Right ventricle myocardium inferior (tissue), 1 donor: Measurements from ENCODE around the gene BBS9. TPM values are rescaled to one million over a fixed set of nuclear protein-coding genes. Genes with fewer than 3 reads are reported as not detected.

Source experiments
- ATAC-seq: fragments of 200-7000 bp; cut with Tn5 transposase; one replicate; pipeline ENCODE4 v1.9.1; 2020; ENCODE audit warnings: mild to moderate bottlenecking, moderate library complexity
- DNase-seq: peaks from one replicate; pipeline ENCODE4 v3.0.0; 2021; ENCODE audit errors: missing footprints
- intact Hi-C: fragments of 100-400 bp; cut with DNase I; formaldehyde crosslinking; loops from one replicate; pipeline ENCODE4 v1.11.0; 2022
- total RNA-seq: library from RNA; stranded (reverse); fragmentation: NEBNext Ultra II Directional; extraction: Animal tissue kit (Norgen Biotek cat#: 25700); gene quantifications from one replicate; pipeline ENCODE4 v1.2.1, GENCODE V29; 2021
- donor health status: DM: no; HTN: yes; CAD: no; lungs with severe emphysema.

BBS9 gene
- total RNA-seq, 1 donor from 2014 or later, result 10.2 TPM

DNA sequence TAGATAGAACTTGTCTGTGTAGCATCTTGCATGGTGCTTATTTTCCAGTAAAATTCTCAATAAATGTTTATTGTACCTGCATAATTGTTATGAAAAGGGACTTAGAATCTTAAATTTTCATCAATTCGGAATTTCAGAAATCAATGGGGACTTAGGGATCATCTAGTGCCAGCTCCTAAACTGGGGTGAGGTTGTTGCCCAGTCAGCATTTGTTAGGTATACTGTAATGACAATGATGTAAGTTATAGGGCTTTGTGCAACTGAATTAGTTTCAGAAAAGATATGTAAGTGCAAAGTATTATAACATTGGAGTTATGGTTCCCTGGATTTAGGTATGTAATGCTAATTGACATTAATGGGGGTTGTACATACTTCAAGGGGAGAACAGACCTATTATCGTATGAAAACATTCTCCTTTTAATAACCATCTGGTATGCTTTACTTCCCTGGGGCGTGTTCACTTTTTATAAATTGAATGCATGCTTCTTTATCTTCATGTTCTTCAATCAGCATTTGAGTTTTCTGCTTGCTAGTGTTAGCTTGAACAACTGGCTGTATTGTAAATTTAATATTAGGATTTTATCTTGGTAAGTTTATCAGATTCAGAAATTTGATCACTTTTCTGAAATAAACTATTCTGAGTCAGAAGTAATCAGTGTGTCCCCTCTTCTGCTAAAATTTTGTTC is 270.3 kb downstream of the BBS9 start:
- intact Hi-C loops, result no loop called here
- no peak for ATAC-seq
- DNase-seq, result no peak

DNA sequence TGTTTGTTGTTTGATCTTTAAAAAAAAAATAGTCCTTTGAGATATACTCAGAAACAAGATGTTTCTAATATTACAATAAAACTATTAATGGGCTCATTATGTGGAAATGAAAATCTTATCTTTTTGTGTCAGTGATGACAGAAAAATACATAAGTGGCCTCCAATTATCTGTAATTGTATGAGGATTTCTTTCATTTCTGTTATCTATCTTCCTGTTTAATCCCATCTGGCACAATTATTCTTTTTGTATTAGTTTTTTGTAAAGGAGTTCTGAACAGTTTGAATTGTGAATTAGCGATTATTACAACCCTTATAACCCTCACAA is 270.8 kb downstream of the BBS9 start:
- intact Hi-C loops, result no loop called here
- ATAC-seq (no peak), DNase-seq (no peak)

DNA sequence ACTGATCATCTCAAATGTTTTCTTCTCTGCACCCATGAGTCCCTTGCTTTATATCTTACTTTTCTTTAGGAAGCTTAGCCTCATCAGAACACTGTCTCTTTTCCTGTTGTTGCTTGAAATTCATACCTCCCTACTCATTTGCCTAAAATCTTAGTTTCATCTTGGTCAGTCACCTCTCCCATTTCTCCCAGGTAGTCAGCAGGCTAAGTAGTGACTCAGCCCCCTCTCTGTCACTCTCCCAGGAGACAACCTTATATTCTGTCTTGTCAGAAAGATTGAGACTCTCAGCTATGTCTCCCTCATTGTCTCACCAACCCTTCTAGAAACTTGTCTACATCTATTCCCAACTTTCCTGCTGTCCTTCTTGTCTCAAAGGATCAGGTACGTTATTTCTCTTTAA is 280.9 kb downstream of the BBS9 start:
- no peak for ATAC-seq
- intact Hi-C loops, result no loop called here
- DNase-seq, result no peak

DNA sequence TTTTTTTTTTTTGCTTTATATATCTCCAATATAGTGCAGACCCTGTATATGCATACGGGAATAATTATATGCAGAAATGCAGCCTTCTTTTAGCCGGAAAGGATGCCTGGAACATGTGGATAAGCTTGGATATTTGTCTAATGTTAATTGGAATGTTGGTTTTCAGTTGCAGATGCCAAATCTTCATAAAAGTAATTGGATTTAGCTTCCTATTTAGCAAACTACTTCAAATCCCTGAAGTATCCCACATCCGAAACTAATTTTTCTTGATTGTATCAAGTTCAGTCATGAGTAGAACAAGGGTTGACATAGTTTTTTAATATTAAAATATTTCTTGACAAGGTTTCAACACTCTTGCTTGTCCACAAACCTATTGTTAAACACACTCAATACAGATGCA is 281.7 kb downstream of the BBS9 start:
- no peak for ATAC-seq
- intact Hi-C loops, result no loop called here
- no peak for DNase-seq

DNA sequence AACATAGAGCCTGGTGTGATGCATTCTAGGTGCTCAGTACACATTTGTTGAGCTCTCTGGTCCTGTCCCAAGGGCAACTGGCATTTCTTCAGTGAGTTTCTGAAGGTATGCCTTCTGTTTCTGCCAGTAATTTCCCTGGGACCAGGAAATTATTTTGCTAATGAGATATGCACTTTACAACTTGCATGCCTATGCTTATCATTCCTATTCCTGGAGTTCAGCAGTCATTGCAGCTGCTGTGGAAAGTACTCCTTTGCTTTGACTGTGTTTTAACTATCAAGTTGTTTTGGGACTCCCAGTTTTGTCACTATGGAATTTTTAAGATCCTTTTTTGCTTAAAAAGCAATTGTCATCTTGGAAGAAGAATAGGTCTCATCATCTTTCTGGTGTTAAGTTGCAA is 283.0 kb downstream of the BBS9 start:
- DNase-seq (no peak), ATAC-seq (no peak)
- intact Hi-C loops, result no loop called here

DNA sequence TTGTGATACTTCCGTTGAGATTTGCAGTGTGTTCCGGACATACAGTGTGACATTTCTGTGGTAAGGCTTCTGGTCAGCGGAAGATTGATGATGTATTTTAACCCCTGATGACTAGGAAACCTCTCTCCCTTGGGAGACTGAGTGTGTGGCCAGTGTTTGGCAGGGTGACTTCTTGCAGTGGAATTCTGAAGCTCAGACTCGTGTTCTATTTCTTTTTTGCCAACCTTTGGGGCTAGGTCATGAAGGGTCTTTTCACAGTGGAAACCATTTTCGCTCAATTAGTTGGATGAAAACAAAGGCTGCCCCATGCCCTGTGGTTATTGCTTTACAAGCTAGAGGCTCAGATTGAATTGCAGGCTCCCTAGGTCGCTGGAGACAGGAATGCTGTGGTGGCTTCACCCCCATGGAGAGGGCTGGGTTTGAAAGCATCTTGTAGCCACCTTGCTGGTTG is 288.9 kb downstream of the BBS9 start:
- DNase-seq (no peak), ATAC-seq (no peak)
- intact Hi-C loops, result no loop called here

DNA sequence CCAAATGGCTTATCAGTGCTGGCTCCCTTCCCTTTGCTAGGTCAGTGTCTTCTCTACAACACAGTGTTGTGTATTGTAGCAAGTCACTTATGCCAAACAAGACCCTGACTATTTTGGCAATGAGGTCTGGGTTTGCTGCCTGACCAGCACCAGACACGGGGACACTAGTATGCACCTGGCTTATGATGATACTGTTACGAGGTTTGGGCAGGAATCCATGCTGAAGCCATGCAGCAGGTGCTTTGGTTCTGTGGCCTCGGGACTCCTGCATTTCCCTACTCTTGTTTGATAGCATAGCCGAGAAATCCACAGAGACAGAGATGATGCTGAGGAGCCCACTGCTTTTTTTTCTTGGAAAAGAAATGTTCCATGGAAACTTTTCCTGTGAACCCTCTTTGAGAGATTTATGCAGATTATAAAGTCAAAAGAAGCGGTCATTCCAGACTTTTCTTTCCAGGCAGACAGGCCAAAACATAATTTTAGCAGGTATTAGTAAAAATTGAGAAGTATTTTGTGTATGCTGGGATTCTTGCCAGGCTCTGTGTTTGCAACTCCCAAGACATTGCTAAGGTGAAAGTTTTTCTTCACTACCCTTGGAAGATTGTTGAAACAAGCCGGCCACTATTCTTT is 291.1 kb downstream of the BBS9 start:
- DNase-seq (no peak), ATAC-seq (no peak)
- intact Hi-C loops, result no loop called here

DNA sequence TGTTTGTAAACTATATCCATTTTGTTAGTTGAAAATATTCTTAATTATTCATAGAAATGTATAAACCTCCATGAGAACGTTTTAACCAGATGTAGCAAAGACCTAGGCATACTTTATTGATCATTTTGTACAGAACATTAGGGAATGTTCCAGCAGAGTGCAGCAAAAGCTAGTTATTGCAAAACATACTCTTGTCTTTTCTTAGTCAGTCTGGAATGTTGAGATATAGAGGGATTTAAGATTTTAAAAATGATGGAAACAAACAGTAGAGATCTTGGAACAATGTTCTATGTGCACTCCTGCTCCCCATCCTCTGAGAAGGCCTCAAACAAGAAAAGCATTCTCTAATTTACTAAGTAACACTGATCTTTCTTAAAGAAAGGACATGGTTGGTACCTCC is 292.1 kb downstream of the BBS9 start:
- ATAC-seq, result no peak
- no peak for DNase-seq
- intact Hi-C loops, result no loop called here

DNA sequence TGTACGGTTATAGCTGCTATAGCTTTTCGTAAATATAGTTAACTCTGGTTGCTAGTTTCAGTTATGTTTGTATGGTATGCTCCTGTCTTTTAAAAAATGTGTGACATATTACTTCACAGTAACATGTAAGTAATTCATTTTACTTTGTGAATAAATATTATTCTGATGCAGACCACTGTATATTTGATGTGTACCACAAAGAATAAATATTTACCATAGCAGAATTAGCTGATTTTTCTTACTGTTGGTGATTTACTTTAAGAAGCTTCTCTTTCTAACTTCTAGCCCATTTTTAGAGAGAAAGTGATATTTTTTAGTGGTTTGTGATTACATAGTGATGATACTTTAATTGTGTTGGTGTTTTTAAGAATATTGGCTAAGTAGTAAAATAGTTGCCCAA is 292.8 kb downstream of the BBS9 start:
- no peak for DNase-seq
- intact Hi-C loops, result no loop called here
- no peak for ATAC-seq

DNA sequence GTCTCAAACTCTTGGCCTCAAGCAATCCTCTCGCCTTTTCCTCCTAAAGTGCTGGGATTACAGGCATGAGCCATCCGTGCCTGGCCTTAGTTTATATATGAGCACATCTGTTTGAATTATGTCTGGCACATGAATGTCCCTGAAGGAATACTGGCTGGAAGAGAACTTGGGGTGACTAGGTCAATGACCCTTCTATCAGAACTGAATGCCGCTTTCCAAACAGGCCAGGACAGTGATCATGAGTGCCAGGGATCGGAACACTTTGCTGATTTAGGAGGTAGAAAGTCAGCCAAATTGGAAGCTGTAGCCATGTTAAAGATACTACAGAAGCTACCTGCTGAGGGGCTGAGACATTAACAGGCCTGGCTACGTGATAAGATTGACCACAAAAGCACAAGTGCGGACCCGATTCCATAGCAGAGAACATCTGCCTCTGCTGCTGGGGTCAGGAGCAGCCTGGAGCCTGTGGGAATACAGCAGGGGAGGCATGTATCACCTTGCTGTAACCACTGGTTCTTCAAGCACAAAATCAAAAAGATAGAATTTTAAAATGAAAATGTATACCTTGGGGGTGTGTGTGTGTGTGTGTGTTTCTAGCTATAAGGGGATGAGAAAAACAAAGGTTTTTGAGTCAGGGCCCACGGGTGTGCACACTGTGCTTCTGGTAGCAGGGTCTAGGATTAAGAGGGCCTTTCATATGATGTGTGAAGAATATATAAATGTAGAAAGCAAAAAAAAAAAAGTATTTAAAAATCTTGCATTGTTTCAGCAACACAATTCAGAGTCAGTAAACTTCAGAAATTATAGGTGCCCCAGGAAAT is 293.7 kb downstream of the BBS9 start:
- no peak for ATAC-seq
- intact Hi-C loops, result no loop called here
- no peak for DNase-seq

DNA sequence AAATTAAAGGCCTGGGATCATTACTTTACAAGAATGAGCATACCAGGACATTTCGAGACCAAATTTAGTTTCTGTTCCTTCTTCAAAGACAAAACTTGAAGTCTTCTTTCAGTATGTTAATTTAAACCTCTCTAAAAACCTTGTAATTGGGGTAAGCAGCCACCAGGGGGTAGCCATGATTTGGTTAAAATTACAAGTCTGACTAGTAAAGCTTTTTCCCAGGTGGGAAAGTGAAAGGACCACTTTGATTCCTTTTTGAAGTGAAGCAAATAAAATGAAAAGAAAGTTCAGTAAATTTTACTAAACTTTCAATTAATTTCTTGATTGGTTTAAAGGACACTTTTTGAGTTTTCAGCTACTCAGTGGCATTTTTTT is 294.3 kb downstream of the BBS9 start:
- no peak for DNase-seq
- no peak for ATAC-seq
- intact Hi-C loops, result no loop called here

DNA sequence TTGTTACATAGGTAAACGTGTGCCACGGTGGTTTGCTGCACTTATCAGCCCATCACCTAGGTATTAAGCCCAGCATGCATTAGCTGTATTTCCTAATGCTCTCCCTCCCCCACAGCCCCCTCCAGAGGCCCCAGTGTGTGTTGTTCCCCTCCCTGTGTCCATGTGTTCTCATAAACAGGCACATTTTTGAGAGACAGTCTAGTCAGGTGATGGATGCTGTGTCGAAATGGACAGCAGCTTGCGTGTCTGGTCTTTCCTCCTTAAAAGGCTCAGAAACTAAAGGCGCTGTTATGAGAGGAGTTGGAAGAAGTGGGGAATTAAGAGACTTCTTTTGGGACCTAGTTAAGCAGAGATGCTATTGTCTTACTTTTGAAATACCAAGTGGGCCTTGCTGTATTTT is 296.0 kb downstream of the BBS9 start:
- intact Hi-C loops, result no loop called here

DNA sequence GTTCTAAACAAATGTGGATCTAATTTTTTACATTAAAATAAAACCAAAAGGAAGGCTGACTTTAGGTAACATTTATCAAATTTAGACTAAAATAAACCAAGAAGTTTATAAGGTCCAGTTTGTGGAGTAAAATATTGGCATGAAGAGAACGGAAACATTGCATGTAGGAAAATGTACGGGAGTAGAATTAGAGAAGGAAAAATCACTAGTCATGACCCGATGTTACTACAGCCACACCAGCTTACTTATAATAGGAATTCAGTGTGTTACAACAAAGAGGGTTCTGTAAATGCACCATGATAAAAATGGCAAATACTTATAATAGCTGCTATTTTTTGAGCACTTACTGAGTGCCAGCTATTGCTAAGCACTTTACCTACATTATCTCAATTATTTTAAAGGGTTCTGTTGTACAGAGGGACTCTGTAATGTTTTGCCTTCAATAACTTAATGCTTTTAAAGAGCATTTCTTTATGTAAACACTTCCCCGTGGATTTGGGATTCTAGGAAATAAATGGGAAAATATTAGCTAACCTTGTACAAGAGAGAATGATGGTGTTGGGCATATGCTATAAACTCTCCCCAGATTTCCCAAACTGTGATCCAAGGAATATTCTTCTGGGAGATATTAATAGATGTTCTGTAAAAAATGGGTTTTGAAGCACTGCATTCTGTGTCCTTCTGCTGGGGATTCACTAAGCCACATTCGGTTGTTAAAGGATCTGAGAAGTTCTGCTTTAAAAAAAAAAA is 296.7 kb downstream of the BBS9 start:
- ATAC-seq, result no peak
- intact Hi-C loops, result no loop called here
- DNase-seq, result no peak

More for the DNA sequence above, 296.0 kb downstream of the BBS9 start:
- no peak for DNase-seq
- no peak for ATAC-seq

DNA sequence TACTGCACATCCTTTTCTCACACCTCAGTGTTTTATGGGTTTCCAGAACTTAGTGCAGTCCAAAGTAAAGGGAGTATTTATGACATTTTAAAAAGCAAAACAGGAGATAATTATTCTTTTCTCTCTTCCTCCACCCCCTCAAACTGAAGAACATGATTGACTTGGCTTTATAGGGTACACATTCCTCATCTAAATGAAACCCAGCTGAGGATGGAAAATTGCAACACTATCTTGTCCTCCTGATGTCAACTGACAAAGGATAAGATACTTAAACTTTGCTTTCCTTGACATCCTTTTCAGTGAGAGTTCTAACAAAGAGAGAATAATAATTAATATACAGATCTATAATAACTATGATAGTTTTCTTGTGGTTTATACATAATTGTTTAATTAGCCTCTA is 299.1 kb downstream of the BBS9 start:
- ATAC-seq, result no peak
- intact Hi-C loops, result no loop called here

DNA sequence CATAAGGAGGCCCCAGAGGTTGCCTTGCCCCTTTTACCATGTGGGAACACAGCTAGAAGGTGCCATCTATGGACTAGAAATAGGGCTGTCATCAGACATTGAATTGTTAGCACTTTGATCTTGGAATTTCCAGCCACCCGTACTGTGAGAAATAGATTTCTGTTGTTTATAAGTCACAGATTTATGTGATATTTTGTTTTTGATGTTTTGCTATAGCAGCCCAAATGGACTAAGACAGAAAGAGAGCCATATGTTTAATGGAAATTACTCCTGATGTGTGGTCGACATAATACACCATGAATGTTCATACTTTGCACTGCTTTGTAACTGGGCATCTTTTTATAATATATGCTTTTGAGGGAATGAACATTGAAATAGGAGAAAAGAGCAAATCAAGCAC is 302.2 kb downstream of the BBS9 start:
- no peak for DNase-seq
- ATAC-seq, result no peak
- intact Hi-C loops, result no loop called here

More for the DNA sequence above, 299.1 kb downstream of the BBS9 start:
- DNase-seq, result no peak

DNA sequence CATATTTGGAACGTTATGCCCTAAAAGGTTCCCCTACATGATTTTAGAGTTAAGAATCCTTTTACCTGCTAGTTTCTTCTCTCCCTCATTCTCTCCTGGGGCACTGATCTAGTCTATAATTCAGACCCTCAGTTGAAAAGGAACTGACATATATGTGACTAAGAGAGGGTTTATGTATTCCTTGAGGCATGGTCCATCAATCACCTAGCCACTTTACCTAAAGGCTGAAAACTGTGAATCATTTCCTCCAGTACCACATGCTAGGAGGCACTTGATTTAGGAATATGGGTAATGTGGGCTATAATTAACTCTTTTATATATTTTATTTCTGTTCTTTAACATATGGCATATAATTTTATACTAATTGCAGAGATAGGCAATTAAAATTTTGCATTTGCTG is 303.5 kb downstream of the BBS9 start:
- no peak for DNase-seq
- ATAC-seq, result no peak
- intact Hi-C loops, result no loop called here

DNA sequence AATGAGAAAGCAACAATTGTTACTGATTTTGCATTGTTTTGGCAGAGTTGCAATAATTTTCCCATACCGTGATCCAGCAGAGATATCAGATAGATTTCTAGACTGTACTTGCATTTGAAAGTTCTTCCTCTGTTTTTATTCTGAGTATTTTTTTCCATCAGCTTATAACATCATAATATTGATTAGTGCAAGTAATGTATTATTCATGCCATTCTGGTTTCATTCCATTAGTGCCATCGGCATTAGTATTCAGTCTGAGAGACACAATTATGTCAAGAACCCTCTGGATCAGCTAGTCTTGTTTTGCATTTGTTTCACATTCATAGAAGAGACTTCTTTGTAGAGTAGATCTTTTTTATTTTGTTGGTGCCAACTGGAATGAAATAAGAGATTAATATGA is 304.0 kb downstream of the BBS9 start:
- ATAC-seq (no peak), DNase-seq (no peak)
- intact Hi-C loops, result no loop called here

DNA sequence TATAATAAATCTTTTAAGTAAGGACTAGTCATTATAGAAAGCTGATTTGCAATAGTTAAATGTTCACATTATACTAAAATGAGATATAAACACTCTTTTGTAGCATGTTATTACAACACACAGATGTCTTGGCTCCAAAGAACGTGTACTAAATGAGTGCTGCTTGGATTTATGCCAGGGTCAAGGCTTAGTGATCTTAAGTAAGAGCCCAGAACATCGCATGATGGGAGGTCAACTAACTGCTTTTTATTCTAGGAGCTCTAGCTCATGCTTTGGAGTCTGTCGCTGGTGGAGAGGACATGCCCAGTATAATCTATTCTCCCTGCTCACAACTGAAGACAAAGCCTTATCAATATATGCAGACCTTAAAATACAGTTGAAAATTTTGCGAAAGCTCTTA is 315.1 kb downstream of the BBS9 start:
- intact Hi-C loops, result no loop called here
- ATAC-seq (peak; percentile 89), DNase-seq (no peak)

DNA sequence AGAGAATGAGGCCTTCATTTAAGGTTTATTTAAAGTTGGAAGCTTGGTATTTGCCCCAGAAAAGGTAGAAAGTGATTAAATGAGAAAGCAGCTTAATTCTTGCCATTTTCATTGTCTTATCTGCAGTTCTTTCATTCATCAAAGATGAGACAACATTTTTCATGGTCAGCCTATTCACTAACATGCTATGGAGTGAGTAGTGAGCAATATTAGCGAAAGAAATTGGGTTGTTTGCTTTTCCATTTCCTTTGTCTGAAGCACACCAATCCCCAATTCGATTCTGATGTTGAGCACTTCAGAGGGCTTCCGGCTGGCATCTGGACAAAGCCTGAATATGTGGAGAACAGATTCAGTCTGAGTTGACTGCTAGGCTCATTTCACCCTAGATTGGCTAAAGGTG is 317.2 kb downstream of the BBS9 start:
- no peak for ATAC-seq
- no peak for DNase-seq
- intact Hi-C loops, result no loop called here

DNA sequence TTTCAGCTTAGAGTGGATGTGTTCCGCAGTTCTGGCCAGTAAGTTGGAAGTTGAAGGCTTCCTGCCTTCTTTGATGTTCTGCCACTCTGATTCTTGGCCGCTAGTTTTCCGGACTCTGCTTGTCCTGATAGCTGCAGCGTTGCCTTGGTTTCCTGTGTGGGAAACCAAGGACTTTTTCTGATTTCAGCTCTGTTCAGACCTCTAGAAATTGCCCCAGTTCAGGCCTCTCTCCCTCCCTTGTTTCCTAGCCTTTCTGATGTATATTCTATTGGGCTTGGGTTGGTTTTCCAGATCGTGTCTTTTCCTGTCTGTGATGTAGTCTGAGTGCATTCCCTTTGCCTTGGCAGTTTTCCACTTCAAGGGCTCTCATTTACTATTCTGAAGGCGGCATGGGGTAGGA is 318.7 kb downstream of the BBS9 start:
- ATAC-seq, result peak; percentile 26
- DNase-seq, result no peak
- intact Hi-C loops, result no loop called here
